ENCODE measurements around the gene EPN1. TPM values are rescaled to one million over a fixed set of nuclear protein-coding genes. Genes with fewer than 3 reads are reported as not detected.
"Not testable (repeated sequence)": the region's sequence is repeated elsewhere in the genome, so short reads cannot be mapped to it uniquely, and the experiment has no call there.

The EPN1 gene
- total and polyA plus RNA-seq, 2 experiments from 2014 or later = 48.8 to 82.2 TPM

DNA sequence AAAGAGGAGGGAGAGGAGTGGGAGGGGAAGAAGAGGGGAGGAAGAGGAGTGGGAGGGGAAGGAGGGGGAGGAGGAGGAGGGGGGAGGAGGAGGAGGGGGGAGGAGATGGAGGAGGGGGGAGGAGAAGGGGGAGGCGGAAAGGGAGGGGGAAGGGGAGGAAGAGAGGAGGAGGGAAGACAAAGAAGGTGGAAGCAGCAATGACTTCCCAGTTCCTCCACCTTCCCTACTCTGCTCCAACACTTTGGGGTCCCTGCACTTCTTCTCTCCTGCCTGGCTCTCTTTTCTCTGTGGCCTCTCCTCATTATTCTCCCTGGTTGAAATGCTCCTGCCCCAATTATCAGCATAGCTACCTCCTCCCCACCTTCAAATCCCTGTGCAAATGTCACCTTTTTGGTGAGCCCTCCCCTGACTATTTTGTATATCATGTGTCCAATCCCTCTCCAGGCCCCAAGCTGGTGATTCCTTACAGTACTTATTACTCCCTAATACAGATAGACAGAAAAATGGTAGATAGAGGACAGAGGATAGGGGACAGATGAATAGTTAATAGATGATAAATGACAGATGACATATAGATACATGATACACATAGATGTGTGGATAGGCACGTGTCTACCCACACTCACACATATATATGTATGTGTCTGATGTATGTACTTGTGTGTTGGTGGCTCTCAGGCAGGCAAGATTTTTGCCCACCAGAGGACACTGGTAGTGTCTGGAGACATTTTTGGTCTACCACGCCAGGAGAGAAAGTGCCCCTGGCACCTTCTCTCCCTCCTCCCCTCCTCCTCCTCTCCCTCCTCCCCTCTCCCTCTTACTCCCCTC is 38.0 kb downstream of the EPN1 start:
- no peaks in the 10 kb centered on the region for H3K9me3 ChIP-seq (ENCODE audit: low read depth)
- in situ Hi-C loops (cut with MboI) = no loop called here
- 15 to 45% methylated on average over 1 to 3 of the region's 3 CpGs for WGBS, 2 experiments (ENCODE audit: low coverage in 1 of 2, low lambda C conversion rate in 2 of 2, missing lambda C conversion rate in 2 of 2)
- no peak overlapping the region for H3K27ac ChIP-seq
- H4K20me1 ChIP-seq (ENCODE audit: insufficient read depth) = no peaks in the 10 kb centered on the region
- H3K4me3 ChIP-seq = no peak overlapping the region
- no peak for DNase-seq
- H3K36me3 ChIP-seq (ENCODE audit: low read depth) = no peaks in the 10 kb centered on the region
- H3F3A ChIP-seq (ENCODE audit: insufficient read depth) = peaks cover 16% of the 10 kb centered on the region; the same call in 1 of the 2 replicates
- H2AFZ ChIP-seq = no peak overlapping the region
- TF ChIP-seq EZH2phosphoT487 (IDR thresholded peaks at IDR 0.05; ENCODE audit: insufficient read depth, low read depth) (no peak), EZH2 (IDR thresholded peaks at IDR 0.05; ENCODE audit: insufficient read depth, poor library complexity, severe bottlenecking) (no peak)
- H3K27me3 ChIP-seq (replicated peaks; ENCODE audit: insufficient read depth) = no peaks in the 10 kb centered on the region
- no peaks in the 10 kb centered on the region for H3K4me1 ChIP-seq (ENCODE audit: insufficient read depth)
- no peak overlapping the region for H3K9ac ChIP-seq
- no peaks in the 10 kb centered on the region for H3K9me2 ChIP-seq (ENCODE audit: insufficient read depth)
- no peaks in the 10 kb centered on the region for H3K79me2 ChIP-seq (ENCODE audit: insufficient read depth)
- no peak overlapping the region for H3K4me2 ChIP-seq (ENCODE audit: unreplicated experiment)

DNA sequence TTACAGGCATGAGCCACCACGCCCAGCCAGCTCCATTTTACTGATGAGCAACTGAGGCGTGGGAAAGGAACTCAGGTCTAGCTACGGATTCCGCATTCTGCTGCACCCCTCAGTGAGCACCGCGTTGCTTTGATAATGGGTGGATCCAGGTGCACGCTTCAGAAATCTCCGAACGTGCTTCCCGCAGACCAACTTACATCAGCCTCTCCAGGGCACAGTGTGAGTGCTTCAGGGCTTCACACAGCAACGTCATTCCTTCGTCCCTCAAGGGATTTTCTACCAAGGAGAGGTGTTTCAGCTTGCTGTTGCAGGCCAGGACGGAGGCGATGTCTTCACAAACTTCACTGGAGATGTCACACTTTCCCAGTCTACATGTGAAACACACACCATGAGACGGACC is 41.5 kb downstream of the EPN1 start:
- Histone ChIP-seq H3F3A (ENCODE audit: insufficient read depth) (no peaks in the 10 kb centered on the region), H3K4me2 (ENCODE audit: unreplicated experiment) (no peak overlapping the region), H3K27ac (no peak overlapping the region), H3K4me1 (ENCODE audit: insufficient read depth) (no peaks in the 10 kb centered on the region), H3K9me2 (ENCODE audit: insufficient read depth) (no peaks in the 10 kb centered on the region), H4K20me1 (ENCODE audit: insufficient read depth) (no peaks in the 10 kb centered on the region), H3K4me3 (no peak overlapping the region), H3K9ac (no peak overlapping the region), H3K9me3 (ENCODE audit: low read depth) (peaks cover 4% of the 10 kb centered on the region), H2AFZ (no peak overlapping the region), H3K27me3 (replicated peaks; ENCODE audit: insufficient read depth) (no peaks in the 10 kb centered on the region), H3K79me2 (ENCODE audit: insufficient read depth) (no peaks in the 10 kb centered on the region), H3K36me3 (ENCODE audit: low read depth) (no peaks in the 10 kb centered on the region)
- in situ Hi-C loops (cut with MboI) = no loop called here
- DNase-seq = no peak
- WGBS, 2 experiments (ENCODE audit: low coverage in 1 of 2, low lambda C conversion rate in 2 of 2, missing lambda C conversion rate in 2 of 2) = 54 to 55% methylated on average over 15 of the region's 15 CpGs
- no peak for TF ChIP-seq EZH2 (IDR thresholded peaks at IDR 0.05; ENCODE audit: insufficient read depth, poor library complexity, severe bottlenecking)
- TF ChIP-seq EZH2phosphoT487 (IDR thresholded peaks at IDR 0.05; ENCODE audit: insufficient read depth, low read depth) = no peak

DNA sequence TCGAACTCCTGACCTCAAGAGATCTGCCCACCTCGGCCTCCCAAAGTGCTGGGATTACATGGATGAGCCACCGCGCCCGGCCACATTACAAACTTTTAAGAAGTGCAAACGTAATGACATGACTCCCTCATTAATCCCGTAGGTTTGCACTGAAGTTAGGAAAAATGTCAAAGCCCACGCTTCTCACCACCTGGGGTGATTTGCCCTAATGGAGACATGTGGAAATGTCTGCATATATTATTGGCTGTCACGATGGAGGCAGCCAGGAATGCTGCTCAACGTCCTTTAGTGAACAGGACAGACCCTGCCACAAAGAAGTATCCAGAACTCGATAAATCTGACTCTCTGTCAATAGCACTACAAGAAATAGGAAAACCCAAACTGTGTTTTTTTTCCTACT is 42.2 kb downstream of the EPN1 start:
- peaks cover 4% of the 10 kb centered on the region for H3K9me3 ChIP-seq (ENCODE audit: low read depth)
- H3K36me3 ChIP-seq (ENCODE audit: low read depth) = no peaks in the 10 kb centered on the region
- no peaks in the 10 kb centered on the region for H3K4me1 ChIP-seq (ENCODE audit: insufficient read depth)
- no peaks in the 10 kb centered on the region for H3K27me3 ChIP-seq (replicated peaks; ENCODE audit: insufficient read depth)
- no peaks in the 10 kb centered on the region for H3F3A ChIP-seq (ENCODE audit: insufficient read depth)
- WGBS, 2 experiments (ENCODE audit: low coverage in 1 of 2, low lambda C conversion rate in 2 of 2, missing lambda C conversion rate in 2 of 2) = 47 to 49% methylated on average over 11 of the region's 11 CpGs
- no peak overlapping the region for H2AFZ ChIP-seq
- no peak for DNase-seq
- no peaks in the 10 kb centered on the region for H4K20me1 ChIP-seq (ENCODE audit: insufficient read depth)
- no peaks in the 10 kb centered on the region for H3K9me2 ChIP-seq (ENCODE audit: insufficient read depth)
- H3K4me3 ChIP-seq = no peak overlapping the region
- in situ Hi-C loops (cut with MboI) = no loop called here
- no peak overlapping the region for H3K4me2 ChIP-seq (ENCODE audit: unreplicated experiment)
- H3K9ac ChIP-seq = no peak overlapping the region
- no peak for TF ChIP-seq EZH2 (IDR thresholded peaks at IDR 0.05; ENCODE audit: insufficient read depth, poor library complexity, severe bottlenecking)
- no peak for TF ChIP-seq EZH2phosphoT487 (IDR thresholded peaks at IDR 0.05; ENCODE audit: insufficient read depth, low read depth)
- no peaks in the 10 kb centered on the region for H3K79me2 ChIP-seq (ENCODE audit: insufficient read depth)
- H3K27ac ChIP-seq = no peak overlapping the region

DNA sequence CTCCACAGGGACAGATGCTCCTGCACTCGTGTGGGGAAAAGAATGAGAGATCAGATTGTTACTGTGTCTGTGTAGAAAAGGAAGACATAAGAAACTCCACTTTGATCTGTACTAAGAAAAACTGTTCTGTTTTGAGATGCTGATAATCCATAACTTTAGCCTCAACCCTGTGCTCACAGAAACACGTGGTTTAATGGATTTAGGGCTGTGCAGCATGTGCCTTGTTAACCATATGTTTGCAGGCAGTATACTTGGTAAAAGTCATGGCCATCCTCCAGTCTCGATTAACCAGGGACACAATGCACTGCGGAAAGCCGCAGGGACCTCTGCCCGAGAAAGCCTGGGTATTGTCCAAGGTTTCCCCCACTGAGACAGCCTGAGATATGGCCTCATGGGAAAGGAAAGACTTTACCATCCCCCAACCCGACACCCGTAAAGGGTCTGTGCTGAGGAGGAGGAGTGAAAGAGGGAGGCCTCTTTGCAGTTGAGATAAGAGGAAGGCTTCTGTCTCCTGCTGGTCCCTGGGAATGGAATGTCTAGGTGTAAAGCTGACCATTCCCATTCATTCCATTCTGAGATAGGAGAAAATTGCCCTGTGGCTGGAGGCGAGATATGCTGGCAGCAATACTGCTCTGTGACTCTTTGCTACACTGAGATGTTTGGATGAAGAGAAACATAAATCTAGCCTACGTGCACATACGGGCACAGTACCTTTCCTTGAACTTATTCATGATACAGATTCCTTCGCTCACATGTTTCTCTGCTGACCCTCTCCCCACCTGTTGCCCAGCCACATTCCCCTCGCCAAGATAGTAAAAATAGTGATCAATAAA is 43.1 kb downstream of the EPN1 start:
- in situ Hi-C loops (cut with MboI) = not testable (repeated sequence)

More for the DNA sequence above, 43.1 kb downstream of the EPN1 start:
- H3K4me3 ChIP-seq; H3K27me3 ChIP-seq (replicated peaks; ENCODE audit: insufficient read depth); H3K27ac ChIP-seq; H3K9ac ChIP-seq; H3K9me3 ChIP-seq (ENCODE audit: low read depth); H3F3A ChIP-seq (ENCODE audit: insufficient read depth); H3K36me3 ChIP-seq (ENCODE audit: low read depth); H3K79me2 ChIP-seq (ENCODE audit: insufficient read depth); DNase-seq; H2AFZ ChIP-seq; H3K4me2 ChIP-seq (ENCODE audit: unreplicated experiment); H3K9me2 ChIP-seq (ENCODE audit: insufficient read depth); H4K20me1 ChIP-seq (ENCODE audit: insufficient read depth); H3K4me1 ChIP-seq (ENCODE audit: insufficient read depth): not testable (repeated sequence)
- 41 to 42% methylated on average over 13 of the region's 13 CpGs for WGBS, 2 experiments (ENCODE audit: low coverage in 1 of 2, low lambda C conversion rate in 2 of 2, missing lambda C conversion rate in 2 of 2)

Measured in GM23248 (cell line).